Right cardiac atrium (tissue), 5 donors: ENCODE data around the gene HIC2. TPM values are rescaled to one million over a fixed set of nuclear protein-coding genes. Genes with fewer than 3 reads are reported as not detected.
A peak's percentile ranks its signal among the peaks of the same experiment; 100 is the strongest.
"Not testable (repeated sequence)": the region's sequence is repeated elsewhere in the genome, so short reads cannot be mapped to it uniquely, and the experiment has no call there.

Source experiments
- ATAC-seq, 2 donors: fragments of 200-7000 bp; cut with Tn5 transposase; one replicate each; pipeline versions ENCODE4 v1.8.0 to v1.9.1; 2020; ENCODE audit warnings: moderate library complexity in 2 of 2, mild to moderate bottlenecking in 1 of 2
- DNase-seq, 3 donors: peaks; one replicate each; pipeline ENCODE4 v3.0.0-alpha.2; 2020
- H3K27ac ChIP-seq: one replicate; pipeline ENCODE4 v1.5.1; 2013; ENCODE audit warnings: mild to moderate bottlenecking, low read length, control low read depth, moderate library complexity
- H3K27me3 ChIP-seq: one replicate; pipeline ENCODE4 v1.6.1; 2013; ENCODE audit not compliant: control insufficient read depth, insufficient read depth
- H3K4me1 ChIP-seq: one replicate; pipeline ENCODE4 v1.6.1; 2013; ENCODE audit warnings: low read length; ENCODE audit not compliant: control insufficient read depth, insufficient read depth
- H3K4me3 ChIP-seq: one replicate; pipeline ENCODE4 v1.5.1; 2013; ENCODE audit warnings: low read length, control low read depth
- H3K9me3 ChIP-seq: one replicate; pipeline ENCODE4 v1.6.1; 2013; ENCODE audit warnings: low read length; ENCODE audit not compliant: control insufficient read depth
- WGBS: extraction: QIAGEN DNeasy Blood & Tissue Kit; methylation state at CpG from one replicate; pipeline ENCODE4 v1.1.7; 2013; 5-methylcytosine and 5-hydroxymethylcytosine counted together
- intact Hi-C, 4 donors: fragments of 100-400 bp; cut with DNase I; formaldehyde crosslinking; loops; one replicate each; pipeline versions ENCODE4 v1.11.0 to v1.14.0; 2022 to 2023
- polyA plus RNA-seq: library from polyadenylated mRNA; stranded (reverse); fragments of 200-250 nt; gene quantifications from one replicate; pipeline ENCODE4 v1.2.3, GENCODE V29; 2013
- total RNA-seq, 4 donors: library from RNA; stranded (reverse); fragmentation: NEBNext Ultra II Directional; extraction: Animal tissue kit (Norgen Biotek cat#: 25700); gene quantifications; one replicate each; pipeline ENCODE4 v1.2.1, GENCODE V29; 2021
- donor health status: healthy with polysubstance abuse.
- donor health status: DM: no; HTN: yes; CAD: no.
- donor health status: DM: no; HTN: no; CAD: no.
- donor health status: DM: no; HTN: yes; CAD: no; lungs with severe emphysema.
- donor health status: DM: yes; HTN: yes; CAD: no.

Gene HIC2
- total and polyA plus RNA-seq, 5 donors = 1.1 to 2.1 (median 1.8) TPM

- Histone ChIP-seq H3K27ac (no peak overlapping the region), H3K27me3 (no peaks in the 10 kb centered on the region), H3K4me3 (no peak overlapping the region), H3K9me3 (no peaks in the 10 kb centered on the region), H3K4me1 (no peaks in the 10 kb centered on the region)
- 95% methylated on average over 49 of the region's 49 CpGs for WGBS
- intact Hi-C loops = no loop called here
- no peak for ATAC-seq
- DNase-seq = peak; percentile 8 to 54 (median 44)
These were observed 29.1 kb downstream of the HIC2 start for GRCh38 chr22:21446128-21446826.

GRCh38 chr22:21446827-21447690 is 29.9 kb downstream of the HIC2 start:
- WGBS = 92% methylated on average over 33 of the region's 33 CpGs
- no peaks in the 10 kb centered on the region for H3K4me1 ChIP-seq
- no peak overlapping the region for H3K27ac ChIP-seq
- ATAC-seq (no peak), DNase-seq (peak in 2 of 3 donors; percentile 30 to 40)
- no peak overlapping the region for H3K4me3 ChIP-seq
- H3K27me3 ChIP-seq = no peaks in the 10 kb centered on the region
- intact Hi-C loops = no loop called here
- no peaks in the 10 kb centered on the region for H3K9me3 ChIP-seq

- Histone ChIP-seq H3K27ac (no peak overlapping the region), H3K27me3 (no peaks in the 10 kb centered on the region), H3K4me1 (no peaks in the 10 kb centered on the region), H3K4me3 (no peak overlapping the region), H3K9me3 (no peaks in the 10 kb centered on the region)
- DNase-seq (peak; percentile 9 to 45 (median 37)), ATAC-seq (no peak)
- WGBS = 92% methylated on average over 22 of the region's 22 CpGs
- intact Hi-C loops = no loop called here
These were observed 30.7 kb downstream of the HIC2 start for GRCh38 chr22:21447694-21448402.

GRCh38 chr22:21448627-21449416 is 31.7 kb downstream of the HIC2 start:
- Histone ChIP-seq H3K4me3 (no peak overlapping the region), H3K9me3 (no peaks in the 10 kb centered on the region), H3K27me3 (no peaks in the 10 kb centered on the region), H3K4me1 (no peaks in the 10 kb centered on the region), H3K27ac (no peak overlapping the region)
- intact Hi-C loops = no loop called here
- ATAC-seq (no peak), DNase-seq (peak; percentile 7 to 41 (median 14))
- WGBS = 92% methylated on average over 23 of the region's 23 CpGs

GRCh38 chr22:21449531-21450319 is 32.6 kb downstream of the HIC2 start:
- Histone ChIP-seq H3K9me3 (no peaks in the 10 kb centered on the region), H3K27ac (no peak overlapping the region), H3K4me1 (no peaks in the 10 kb centered on the region), H3K4me3 (no peak overlapping the region), H3K27me3 (no peaks in the 10 kb centered on the region)
- ATAC-seq = no peak
- DNase-seq = peak; percentile 6 to 53 (median 48)
- 95% methylated on average over 23 of the region's 23 CpGs for WGBS
- intact Hi-C loops = no loop called here

- Histone ChIP-seq H3K27ac (no peak overlapping the region), H3K27me3 (no peaks in the 10 kb centered on the region), H3K4me3 (no peak overlapping the region), H3K9me3 (no peaks in the 10 kb centered on the region), H3K4me1 (no peaks in the 10 kb centered on the region)
- WGBS = 85% methylated on average over 19 of the region's 19 CpGs
- DNase-seq (peak; percentile 6 to 53 (median 18)), ATAC-seq (no peak)
- intact Hi-C loops = no loop called here
These were observed 33.2 kb downstream of the HIC2 start for GRCh38 chr22:21450320-21450831.

GRCh38 chr22:21450858-21451353 is 33.7 kb downstream of the HIC2 start:
- WGBS = 79% methylated on average over 9 of the region's 9 CpGs
- no peaks in the 10 kb centered on the region for H3K9me3 ChIP-seq
- ATAC-seq (no peak), DNase-seq (peak in 2 of 3 donors; percentile 6 to 35)
- no peak overlapping the region for H3K4me3 ChIP-seq
- H3K4me1 ChIP-seq = no peaks in the 10 kb centered on the region
- H3K27me3 ChIP-seq = no peaks in the 10 kb centered on the region
- H3K27ac ChIP-seq = no peak overlapping the region
- intact Hi-C loops = no loop called here

GRCh38 chr22:21451545-21452520 is 34.7 kb downstream of the HIC2 start:
- WGBS = 78% methylated on average over 7 of the region's 7 CpGs
- no peak for ATAC-seq
- intact Hi-C loops = no loop called here
- Histone ChIP-seq H3K9me3 (no peaks in the 10 kb centered on the region), H3K27me3 (no peaks in the 10 kb centered on the region), H3K4me3 (no peak overlapping the region), H3K27ac (no peak overlapping the region), H3K4me1 (no peaks in the 10 kb centered on the region)
- peak in 1 of 3 donors; percentile 41 for DNase-seq

- H3K4me3 ChIP-seq, H3K9me3 ChIP-seq, H3K27me3 ChIP-seq, intact Hi-C loops, H3K4me1 ChIP-seq, ATAC-seq, H3K27ac ChIP-seq: not testable (repeated sequence)
- DNase-seq = peak in 1 of 3 donors; percentile 9
- WGBS = 96% methylated on average over 4 of the region's 4 CpGs
These were observed 35.5 kb downstream of the HIC2 start for GRCh38 chr22:21452666-21453065.
